Keratinocyte (primary cell): ENCODE results near the gene CDC42BPG.

Source experiments
- CTCF ChIP-seq, 3 experiments: IDR thresholded peaks in 1 of 3; conservative IDR thresholded peaks in 1 of 3; optimal IDR thresholded peaks in 1 of 3; 2 replicates in 2 of 3; 3 replicates in 1 of 3; pipeline versions ENCODE3 to v1.5.1; 2011; ENCODE audit warnings: low read length in 3 of 3, mild to moderate bottlenecking in 3 of 3, moderate library complexity in 2 of 3, control low read depth in 1 of 3, inconsistent platforms in 1 of 3; ENCODE audit not compliant: insufficient read depth in 2 of 3; ENCODE audit errors: extremely low read depth in 1 of 3
- EZH2 ChIP-seq: IDR thresholded peaks from one replicate; pipeline ENCODE4 v1.6.1; 2012; ENCODE audit warnings: inconsistent platforms, mild to moderate bottlenecking, low read length, moderate library complexity

GRCh38 chr11:64857485-64857884 lies 13.0 kb upstream of the CDC42BPG start:
- no peak for TF ChIP-seq CTCF (optimal IDR thresholded peaks at IDR 0.05 in 1 of 3, IDR thresholded peaks at IDR 0.05 in 1 of 3, conservative IDR thresholded peaks at IDR 0.05 in 1 of 3; ENCODE audit: extremely low read depth in 1 of 3, insufficient read depth in 2 of 3, low read length in 3 of 3)
- no peak for TF ChIP-seq EZH2
